Stimulated activated naive CD8-positive, alpha-beta T cell treated with anti-CD3 and anti-CD28 coated beads, Interleukin-15, Interleukin-2, amounts not matched to agents 100 U/mL and 50 U/mL, for 24 hours (primary cell): ENCODE measurements around the gene TTI1.

ENCODE experiments used
- ATAC-seq: fragments of 150-1000 bp; cut with Tn5 transposase; one replicate; pipeline ENCODE4 v1.10.0; 2021
- DNase-seq: peaks from one replicate; pipeline ENCODE4 v3.0.0; 2021

TTI1 gene

GRCh38 chr20:37936041-37936440 lies 97.2 kb downstream of the TTI1 start:
- DNase-seq: no peak
- no peak for ATAC-seq

- DNase-seq (no peak), ATAC-seq (no peak)
These were observed 97.8 kb downstream of the TTI1 start for GRCh38 chr20:37935435-37935834.

DNA sequence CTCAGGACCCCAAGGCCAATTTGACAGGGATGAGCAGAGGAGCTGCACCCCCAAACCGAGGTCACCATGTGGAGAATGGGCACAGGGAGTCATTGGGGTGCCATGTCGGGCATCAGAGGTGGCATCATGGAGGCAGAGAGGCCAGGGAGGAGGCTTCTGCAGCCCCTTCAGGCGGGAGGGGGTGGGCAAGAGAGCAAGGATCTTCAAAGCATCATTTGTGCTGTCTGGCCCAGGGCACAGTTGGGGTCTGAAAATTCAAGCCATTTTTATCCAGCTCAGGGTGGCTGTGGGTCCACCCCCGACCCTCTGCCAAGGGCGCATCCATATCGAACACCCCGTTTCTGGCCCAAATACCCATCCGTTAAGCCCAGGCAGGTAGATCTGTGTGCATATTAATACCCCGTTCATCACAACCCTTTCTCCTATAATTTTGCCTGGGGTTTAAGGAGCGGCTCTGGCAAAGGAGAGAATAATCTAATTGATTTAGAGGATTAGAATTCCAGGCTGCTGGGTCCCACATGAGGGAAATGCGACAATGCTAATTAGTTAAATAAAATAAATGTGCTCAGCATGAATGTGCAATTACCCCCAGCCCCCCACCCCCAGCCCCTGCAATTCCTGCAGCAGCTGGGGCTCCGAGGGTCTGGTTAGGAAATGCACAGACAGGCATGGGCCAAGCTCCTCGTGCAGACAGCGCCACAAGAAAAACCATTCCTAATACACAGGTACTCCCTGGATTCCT lies 98.5 kb downstream of the TTI1 start:
- no peak for ATAC-seq

GRCh38 chr20:37933786-37934633 lies 99.2 kb downstream of the TTI1 start:
- ATAC-seq (no peak), DNase-seq (no peak)

More for the DNA sequence above, 98.5 kb downstream of the TTI1 start:
- no peak for DNase-seq
